GM12878 (cell line): ENCODE data around the gene BCAN.

Experiments used
- BACH1 ChIP-seq: fragments of 450-650 bp; IDR thresholded peaks from 2 replicates; pipeline ENCODE4 v1.6.1; 2017; ENCODE audit warnings: mild to moderate bottlenecking, borderline replicate concordance
- DPF2 ChIP-seq: fragments of 450-650 bp; IDR thresholded peaks from 2 replicates; pipeline ENCODE4 v1.6.1; 2017; ENCODE audit warnings: mild to moderate bottlenecking
- EGR1 ChIP-seq, 2 experiments: IDR thresholded peaks; 1 replicate in 1 of 2; 2 replicates in 1 of 2; pipeline ENCODE4 v1.6.1; 2011 to 2012; ENCODE audit warnings: low read depth in 2 of 2, low read length in 2 of 2, borderline replicate concordance in 1 of 2, mild to moderate bottlenecking in 1 of 2, moderate library complexity in 1 of 2
- EZH2 ChIP-seq: IDR thresholded peaks from 2 replicates; pipeline ENCODE4 v1.6.1; 2012; ENCODE audit warnings: low read depth, mild to moderate bottlenecking, control low read depth, inconsistent platforms, low read length, borderline replicate concordance; ENCODE audit not compliant: control insufficient read depth
- JUNB ChIP-seq: IDR thresholded peaks from 2 replicates; pipeline ENCODE4 v1.6.1; 2016; ENCODE audit warnings: antibody characterized with exemption, mild to moderate bottlenecking
- POLR2A ChIP-seq: IDR thresholded peaks from 2 replicates; pipeline ENCODE4 v1.6.1; 2011; ENCODE audit warnings: low read depth, mild to moderate bottlenecking, low read length
- POLR2AphosphoS2 ChIP-seq: IDR thresholded peaks from 2 replicates; pipeline ENCODE4 v1.6.1; 2011; ENCODE audit warnings: low read depth, mild to moderate bottlenecking, low read length, improper control_type of control experiment, moderate library complexity
- RAD21 ChIP-seq: IDR thresholded peaks from 2 replicates; pipeline ENCODE4 v1.6.1; 2011; ENCODE audit warnings: mild to moderate bottlenecking, low read depth, low read length, moderate library complexity; ENCODE audit not compliant: insufficient read depth
- RCOR1 ChIP-seq: conservative IDR thresholded peaks from 2 replicates; pipeline ENCODE4 v1.6.1; 2012; ENCODE audit warnings: low read depth, low read length, improper control_type of control experiment
- SRF ChIP-seq, 2 experiments: IDR thresholded peaks; 2 replicates each; pipeline ENCODE4 v1.6.1; 2011; ENCODE audit warnings: low read depth in 2 of 2, low read length in 2 of 2, mild to moderate bottlenecking in 1 of 2, moderate library complexity in 1 of 2
- TAF1 ChIP-seq: IDR thresholded peaks from 2 replicates; pipeline ENCODE4 v1.6.1; 2011; ENCODE audit warnings: mild to moderate bottlenecking, low read depth, low read length, borderline replicate concordance
- USF2 ChIP-seq: IDR thresholded peaks from 2 replicates; pipeline ENCODE4 v1.6.1; 2011; ENCODE audit warnings: low read depth, low read length, improper control_type of control experiment, borderline replicate concordance
- ZBTB11 ChIP-seq: fragments of 450-650 bp; formaldehyde crosslinking; IDR thresholded peaks from 2 replicates; pipeline ENCODE4 v1.5.0; 2022; ENCODE audit warnings: mild to moderate bottlenecking, missing genetic modification characterization

- TF ChIP-seq EGR1 (IDR thresholded peaks at IDR 0.05; ENCODE audit: borderline replicate concordance in 1 of 2, low read depth in 2 of 2, low read length in 2 of 2) (no peak), BACH1 (no peak), RAD21 (no peak), RCOR1 (no peak), POLR2A (no peak), ZBTB11 (CRISPR knock-in tag) (no peak), DPF2 (no peak), SRF (IDR thresholded peaks at IDR 0.05; ENCODE audit: low read depth in 2 of 2, low read length in 2 of 2) (peak; percentile 64 to 95; a peak in 3 of 4 replicates), JUNB (no peak), TAF1 (no peak), POLR2AphosphoS2 (no peak), USF2 (no peak), EZH2 (no peak)
Observed at GRCh38 chr1:156602557-156602993, 39.3 kb upstream of the BCAN start.
